Measurements from ENCODE around the gene E2F1. TPM values are rescaled to one million over a fixed set of nuclear protein-coding genes. Genes with fewer than 3 reads are reported as not detected.

The E2F1 gene
- total and polyA plus RNA-seq, 2 experiments from 2014 or later: 12.1 to 42.6 TPM

DNA sequence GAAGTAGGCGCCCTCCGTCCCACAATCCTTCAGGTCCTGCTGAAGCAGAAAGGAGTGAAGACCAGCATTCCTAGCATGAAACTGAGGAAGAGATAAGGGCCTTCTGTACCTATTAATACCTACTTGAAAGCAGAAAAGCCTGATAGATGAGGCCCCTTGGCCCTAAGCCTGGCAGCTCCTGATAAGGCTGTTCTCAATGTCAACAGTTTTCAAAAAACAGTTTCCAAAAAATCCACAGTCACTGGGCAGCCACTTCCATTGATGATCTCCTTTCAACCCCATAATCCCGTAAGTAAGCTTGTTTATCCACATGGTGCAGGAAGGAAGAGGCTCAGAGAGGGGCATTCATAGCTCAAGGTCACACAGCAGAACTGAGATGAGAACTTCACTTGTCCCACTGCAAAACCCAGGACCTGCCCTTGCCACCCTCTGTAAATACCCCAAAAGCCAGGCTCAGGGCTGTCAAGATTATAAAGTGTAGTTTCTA is 2.8 kb upstream of the E2F1 start (continued):
- TF ChIP-seq, protein P1, sequence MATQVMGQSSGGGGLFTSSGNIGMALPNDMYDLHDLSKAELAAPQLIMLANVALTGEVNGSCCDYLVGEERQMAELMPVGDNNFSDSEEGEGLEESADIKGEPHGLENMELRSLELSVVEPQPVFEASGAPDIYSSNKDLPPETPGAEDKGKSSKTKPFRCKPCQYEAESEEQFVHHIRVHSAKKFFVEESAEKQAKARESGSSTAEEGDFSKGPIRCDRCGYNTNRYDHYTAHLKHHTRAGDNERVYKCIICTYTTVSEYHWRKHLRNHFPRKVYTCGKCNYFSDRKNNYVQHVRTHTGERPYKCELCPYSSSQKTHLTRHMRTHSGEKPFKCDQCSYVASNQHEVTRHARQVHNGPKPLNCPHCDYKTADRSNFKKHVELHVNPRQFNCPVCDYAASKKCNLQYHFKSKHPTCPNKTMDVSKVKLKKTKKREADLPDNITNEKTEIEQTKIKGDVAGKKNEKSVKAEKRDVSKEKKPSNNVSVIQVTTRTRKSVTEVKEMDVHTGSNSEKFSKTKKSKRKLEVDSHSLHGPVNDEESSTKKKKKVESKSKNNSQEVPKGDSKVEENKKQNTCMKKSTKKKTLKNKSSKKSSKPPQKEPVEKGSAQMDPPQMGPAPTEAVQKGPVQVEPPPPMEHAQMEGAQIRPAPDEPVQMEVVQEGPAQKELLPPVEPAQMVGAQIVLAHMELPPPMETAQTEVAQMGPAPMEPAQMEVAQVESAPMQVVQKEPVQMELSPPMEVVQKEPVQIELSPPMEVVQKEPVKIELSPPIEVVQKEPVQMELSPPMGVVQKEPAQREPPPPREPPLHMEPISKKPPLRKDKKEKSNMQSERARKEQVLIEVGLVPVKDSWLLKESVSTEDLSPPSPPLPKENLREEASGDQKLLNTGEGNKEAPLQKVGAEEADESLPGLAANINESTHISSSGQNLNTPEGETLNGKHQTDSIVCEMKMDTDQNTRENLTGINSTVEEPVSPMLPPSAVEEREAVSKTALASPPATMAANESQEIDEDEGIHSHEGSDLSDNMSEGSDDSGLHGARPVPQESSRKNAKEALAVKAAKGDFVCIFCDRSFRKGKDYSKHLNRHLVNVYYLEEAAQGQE (IDR thresholded peaks at IDR 0.05; ENCODE audit: unreplicated experiment): no peak
- TF ChIP-seq, protein P2, sequence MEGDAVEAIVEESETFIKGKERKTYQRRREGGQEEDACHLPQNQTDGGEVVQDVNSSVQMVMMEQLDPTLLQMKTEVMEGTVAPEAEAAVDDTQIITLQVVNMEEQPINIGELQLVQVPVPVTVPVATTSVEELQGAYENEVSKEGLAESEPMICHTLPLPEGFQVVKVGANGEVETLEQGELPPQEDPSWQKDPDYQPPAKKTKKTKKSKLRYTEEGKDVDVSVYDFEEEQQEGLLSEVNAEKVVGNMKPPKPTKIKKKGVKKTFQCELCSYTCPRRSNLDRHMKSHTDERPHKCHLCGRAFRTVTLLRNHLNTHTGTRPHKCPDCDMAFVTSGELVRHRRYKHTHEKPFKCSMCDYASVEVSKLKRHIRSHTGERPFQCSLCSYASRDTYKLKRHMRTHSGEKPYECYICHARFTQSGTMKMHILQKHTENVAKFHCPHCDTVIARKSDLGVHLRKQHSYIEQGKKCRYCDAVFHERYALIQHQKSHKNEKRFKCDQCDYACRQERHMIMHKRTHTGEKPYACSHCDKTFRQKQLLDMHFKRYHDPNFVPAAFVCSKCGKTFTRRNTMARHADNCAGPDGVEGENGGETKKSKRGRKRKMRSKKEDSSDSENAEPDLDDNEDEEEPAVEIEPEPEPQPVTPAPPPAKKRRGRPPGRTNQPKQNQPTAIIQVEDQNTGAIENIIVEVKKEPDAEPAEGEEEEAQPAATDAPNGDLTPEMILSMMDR (conservative IDR thresholded peaks at IDR 0.05; ENCODE audit: low read depth in 2 of 2): no peak
- TF ChIP-seq JUNB (IDR thresholded peaks at IDR 0.05; ENCODE audit: unreplicated experiment) (no peak), POLR2AphosphoS5 (IDR thresholded peaks at IDR 0.05; ENCODE audit: low read depth) (no peak), EZH2 (IDR thresholded peaks at IDR 0.05; ENCODE audit: low read depth, unreplicated experiment) (no peak), STAT1 (IDR thresholded peaks at IDR 0.05; ENCODE audit: unreplicated experiment) (no peak), NANOG (IDR thresholded peaks at IDR 0.05; ENCODE audit: borderline replicate concordance) (no peak), ZNF114 (CRISPR knock-in tag; IDR thresholded peaks at IDR 0.05) (no peak)
- TF ChIP-seq, protein P3, sequence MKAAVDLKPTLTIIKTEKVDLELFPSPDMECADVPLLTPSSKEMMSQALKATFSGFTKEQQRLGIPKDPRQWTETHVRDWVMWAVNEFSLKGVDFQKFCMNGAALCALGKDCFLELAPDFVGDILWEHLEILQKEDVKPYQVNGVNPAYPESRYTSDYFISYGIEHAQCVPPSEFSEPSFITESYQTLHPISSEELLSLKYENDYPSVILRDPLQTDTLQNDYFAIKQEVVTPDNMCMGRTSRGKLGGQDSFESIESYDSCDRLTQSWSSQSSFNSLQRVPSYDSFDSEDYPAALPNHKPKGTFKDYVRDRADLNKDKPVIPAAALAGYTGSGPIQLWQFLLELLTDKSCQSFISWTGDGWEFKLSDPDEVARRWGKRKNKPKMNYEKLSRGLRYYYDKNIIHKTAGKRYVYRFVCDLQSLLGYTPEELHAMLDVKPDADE (IDR thresholded peaks at IDR 0.05): no peak

- Histone ChIP-seq H3K4me2 (no peak overlapping the region), H3K9me2 (ENCODE audit: insufficient read depth) (no peaks in the 10 kb centered on the region), H3K27ac (ENCODE audit: low read depth) (no peak overlapping the region), H3K79me2 (replicated peaks; ENCODE audit: insufficient read depth) (peaks cover 24% of the 10 kb centered on the region), H3K36me3 (ENCODE audit: insufficient read depth) (no peaks in the 10 kb centered on the region), H2AFZ (no peak overlapping the region), H3K27me3 (ENCODE audit: insufficient read depth) (no peaks in the 10 kb centered on the region), H3K4me1 (ENCODE audit: insufficient read depth) (peaks cover 12% of the 10 kb centered on the region), H4K20me1 (replicated peaks; ENCODE audit: insufficient read depth) (peaks cover 11% of the 10 kb centered on the region; the same call in 1 of the 2 replicates), H3K4me3 (no peak overlapping the region), H3F3A (replicated peaks; ENCODE audit: low read depth) (0 out of 2 replicates have a peak, but pooled peaks cover 2% of the 10 kb centered on the region)
- no peak for ATAC-seq
- H3K4me3 Mint-ChIP-seq: no peak overlapping the region
- H3K36me3 Mint-ChIP-seq (ENCODE audit: low read depth): no peaks in the 10 kb centered on the region
- H3K4me1 Mint-ChIP-seq: peaks cover 26% of the 10 kb centered on the region
- no peak overlapping the region for H3K27ac Mint-ChIP-seq
- DNase-seq (ENCODE audit: low spot score): no peak
- H3K9me3 Mint-ChIP-seq: no peaks in the 10 kb centered on the region
- H3K27me3 Mint-ChIP-seq (ENCODE audit: insufficient read depth, low read depth, poor library complexity): peaks cover 15% of the 10 kb centered on the region
- TF ChIP-seq, protein P4, sequence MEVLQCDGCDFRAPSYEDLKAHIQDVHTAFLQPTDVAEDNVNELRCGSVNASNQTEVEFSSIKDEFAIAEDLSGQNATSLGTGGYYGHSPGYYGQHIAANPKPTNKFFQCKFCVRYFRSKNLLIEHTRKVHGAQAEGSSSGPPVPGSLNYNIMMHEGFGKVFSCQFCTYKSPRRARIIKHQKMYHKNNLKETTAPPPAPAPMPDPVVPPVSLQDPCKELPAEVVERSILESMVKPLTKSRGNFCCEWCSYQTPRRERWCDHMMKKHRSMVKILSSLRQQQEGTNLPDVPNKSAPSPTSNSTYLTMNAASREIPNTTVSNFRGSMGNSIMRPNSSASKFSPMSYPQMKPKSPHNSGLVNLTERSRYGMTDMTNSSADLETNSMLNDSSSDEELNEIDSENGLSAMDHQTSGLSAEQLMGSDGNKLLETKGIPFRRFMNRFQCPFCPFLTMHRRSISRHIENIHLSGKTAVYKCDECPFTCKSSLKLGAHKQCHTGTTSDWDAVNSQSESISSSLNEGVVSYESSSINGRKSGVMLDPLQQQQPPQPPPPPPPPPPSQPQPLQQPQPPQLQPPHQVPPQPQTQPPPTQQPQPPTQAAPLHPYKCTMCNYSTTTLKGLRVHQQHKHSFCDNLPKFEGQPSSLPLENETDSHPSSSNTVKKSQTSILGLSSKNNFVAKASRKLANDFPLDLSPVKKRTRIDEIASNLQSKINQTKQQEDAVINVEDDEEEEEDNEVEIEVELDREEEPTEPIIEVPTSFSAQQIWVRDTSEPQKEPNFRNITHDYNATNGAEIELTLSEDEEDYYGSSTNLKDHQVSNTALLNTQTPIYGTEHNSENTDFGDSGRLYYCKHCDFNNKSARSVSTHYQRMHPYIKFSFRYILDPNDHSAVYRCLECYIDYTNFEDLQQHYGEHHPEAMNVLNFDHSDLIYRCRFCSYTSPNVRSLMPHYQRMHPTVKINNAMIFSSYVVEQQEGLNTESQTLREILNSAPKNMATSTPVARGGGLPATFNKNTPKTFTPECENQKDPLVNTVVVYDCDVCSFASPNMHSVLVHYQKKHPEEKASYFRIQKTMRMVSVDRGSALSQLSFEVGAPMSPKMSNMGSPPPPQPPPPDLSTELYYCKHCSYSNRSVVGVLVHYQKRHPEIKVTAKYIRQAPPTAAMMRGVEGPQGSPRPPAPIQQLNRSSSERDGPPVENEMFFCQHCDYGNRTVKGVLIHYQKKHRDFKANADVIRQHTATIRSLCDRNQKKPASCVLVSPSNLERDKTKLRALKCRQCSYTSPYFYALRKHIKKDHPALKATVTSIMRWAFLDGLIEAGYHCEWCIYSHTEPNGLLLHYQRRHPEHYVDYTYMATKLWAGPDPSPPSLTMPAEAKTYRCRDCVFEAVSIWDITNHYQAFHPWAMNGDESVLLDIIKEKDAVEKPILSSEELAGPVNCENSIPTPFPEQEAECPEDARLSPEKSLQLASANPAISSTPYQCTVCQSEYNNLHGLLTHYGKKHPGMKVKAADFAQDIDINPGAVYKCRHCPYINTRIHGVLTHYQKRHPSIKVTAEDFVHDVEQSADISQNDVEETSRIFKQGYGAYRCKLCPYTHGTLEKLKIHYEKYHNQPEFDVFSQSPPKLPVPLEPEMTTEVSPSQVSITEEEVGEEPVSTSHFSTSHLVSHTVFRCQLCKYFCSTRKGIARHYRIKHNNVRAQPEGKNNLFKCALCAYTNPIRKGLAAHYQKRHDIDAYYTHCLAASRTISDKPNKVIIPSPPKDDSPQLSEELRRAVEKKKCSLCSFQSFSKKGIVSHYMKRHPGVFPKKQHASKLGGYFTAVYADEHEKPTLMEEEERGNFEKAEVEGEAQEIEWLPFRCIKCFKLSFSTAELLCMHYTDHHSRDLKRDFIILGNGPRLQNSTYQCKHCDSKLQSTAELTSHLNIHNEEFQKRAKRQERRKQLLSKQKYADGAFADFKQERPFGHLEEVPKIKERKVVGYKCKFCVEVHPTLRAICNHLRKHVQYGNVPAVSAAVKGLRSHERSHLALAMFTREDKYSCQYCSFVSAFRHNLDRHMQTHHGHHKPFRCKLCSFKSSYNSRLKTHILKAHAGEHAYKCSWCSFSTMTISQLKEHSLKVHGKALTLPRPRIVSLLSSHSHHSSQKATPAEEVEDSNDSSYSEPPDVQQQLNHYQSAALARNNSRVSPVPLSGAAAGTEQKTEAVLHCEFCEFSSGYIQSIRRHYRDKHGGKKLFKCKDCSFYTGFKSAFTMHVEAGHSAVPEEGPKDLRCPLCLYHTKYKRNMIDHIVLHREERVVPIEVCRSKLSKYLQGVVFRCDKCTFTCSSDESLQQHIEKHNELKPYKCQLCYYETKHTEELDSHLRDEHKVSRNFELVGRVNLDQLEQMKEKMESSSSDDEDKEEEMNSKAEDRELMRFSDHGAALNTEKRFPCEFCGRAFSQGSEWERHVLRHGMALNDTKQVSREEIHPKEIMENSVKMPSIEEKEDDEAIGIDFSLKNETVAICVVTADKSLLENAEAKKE (CRISPR knock-in tag; IDR thresholded peaks at IDR 0.05): no peak
- no peak for TF ChIP-seq ZNF331 (CRISPR knock-in tag; IDR thresholded peaks at IDR 0.05; ENCODE audit: low read depth)
- no peak for TF ChIP-seq NANOG (IDR thresholded peaks at IDR 0.05; ENCODE audit: borderline replicate concordance)
- no peak for TF ChIP-seq EZH2 (IDR thresholded peaks at IDR 0.05; ENCODE audit: low read depth, unreplicated experiment)
Measured at GRCh38 chr20:33687993-33688937, 2.1 kb upstream of the E2F1 start.
